CD4-positive, alpha-beta T cell (primary cell): ENCODE results near the gene TNC. TPM values are rescaled to one million over a fixed set of nuclear protein-coding genes. Genes with fewer than 3 reads are reported as not detected.
"Not testable (repeated sequence)": the region's sequence is repeated elsewhere in the genome, so short reads cannot be mapped to it uniquely, and the experiment has no call there.

Source experiments
- ATAC-seq: fragments of 200-7000 bp; cut with Tn5 transposase; one replicate; pipeline ENCODE4 v1.10.0; 2022; ENCODE audit warnings: mild to moderate bottlenecking; ENCODE audit not compliant: poor library complexity
- CTCF ChIA-PET: fragments of 350-600 bp; sonication (Branson Sonifier 250); formaldehyde crosslinking; loops from one replicate; lab custom pipeline; 2021; ENCODE audit warnings: antibody characterized with exemption, inconsistent platforms; lab: Charles Lee
- POLR2A ChIA-PET: fragments of 350-600 bp; sonication (Branson Sonifier 250); formaldehyde crosslinking; loops from one replicate; lab custom pipeline; 2021; ENCODE audit warnings: antibody characterized with exemption, inconsistent platforms; lab: Charles Lee
- DNase-seq, 14 experiments: peaks; one replicate each; pipeline ENCODE4 v3.0.0-alpha.2; 2013 to 2020; ENCODE audit warnings: mixed read lengths in 2 of 14
- H3K27ac ChIP-seq, 2 donors: one replicate each; pipeline versions ENCODE4 v1.5.1 to v1.7.0; 2013; ENCODE audit warnings: low read length in 2 of 2, low read depth in 1 of 2, mild to moderate bottlenecking in 1 of 2
- H3K27me3 ChIP-seq, 2 experiments: 1 replicate in 1 of 2; 2 replicates in 1 of 2; pipeline versions ENCODE4 v1.6.1 to v1.7.0; 2013; ENCODE audit warnings: low read length in 2 of 2, control low read depth in 1 of 2, mild to moderate bottlenecking in 1 of 2, moderate library complexity in 1 of 2; ENCODE audit not compliant: insufficient read depth in 2 of 2, control insufficient read depth in 1 of 2
- H3K36me3 ChIP-seq: one replicate; pipeline ENCODE4 v1.6.1; 2013; ENCODE audit warnings: low read length, control low read depth; ENCODE audit not compliant: insufficient read depth
- H3K4me1 ChIP-seq: one replicate; pipeline ENCODE4 v1.6.1; 2013; ENCODE audit warnings: low read length, control low read depth; ENCODE audit not compliant: insufficient read depth
- H3K4me3 ChIP-seq: one replicate; pipeline ENCODE4 v1.5.1; 2013; ENCODE audit warnings: mild to moderate bottlenecking, low read length, moderate library complexity
- H3K9me3 ChIP-seq, 2 experiments: 1 replicate in 1 of 2; 2 replicates in 1 of 2; pipeline versions ENCODE4 v1.6.1 to v1.7.0; 2013; ENCODE audit warnings: low read length in 2 of 2, mild to moderate bottlenecking in 2 of 2, control low read depth in 1 of 2, moderate library complexity in 1 of 2; ENCODE audit not compliant: control insufficient read depth in 1 of 2, insufficient read depth in 1 of 2
- H3K27ac Mint-ChIP-seq: one replicate; pipeline ENCODE4 v1.8.0; 2020; ENCODE audit warnings: mixed read lengths
- H3K27me3 Mint-ChIP-seq: one replicate; pipeline ENCODE4 v1.8.0; 2021; ENCODE audit warnings: mixed read lengths
- H3K36me3 Mint-ChIP-seq: one replicate; pipeline ENCODE4 v1.8.0; 2021; ENCODE audit warnings: low read depth, mixed read lengths
- H3K4me1 Mint-ChIP-seq: one replicate; pipeline ENCODE4 v1.8.0; 2021; ENCODE audit warnings: low read depth, mixed read lengths
- H3K4me3 Mint-ChIP-seq: one replicate; pipeline ENCODE4 v1.8.0; 2020; ENCODE audit warnings: mild to moderate bottlenecking, mixed read lengths
- H3K9me3 Mint-ChIP-seq: one replicate; pipeline ENCODE4 v1.8.0; 2020; ENCODE audit warnings: mixed read lengths
- intact Hi-C, 2 experiments: fragments of 100-400 bp; cut with DNase I in 1 of 2; cut with micrococcal nuclease in 1 of 2; formaldehyde crosslinking; loops; one replicate each; pipeline versions ENCODE4 v1.15.1 to v1.9.0; 2023 to 2025; cut with DNase I, micrococcal nuclease
- total RNA-seq, 174 experiments: library from RNA in 2 of 174; stranded (reverse) in 2 of 174; gene quantifications; one replicate each; pipeline ENCODE4 v1.2.3 and lab custom pipeline; 2021 to 2026
- TF ChIP-seq, protein P1 (sequence below): fragments of 200-600 bp; IDR thresholded peaks from one replicate; pipeline ENCODE4 v1.8.0; 2022; ENCODE audit warnings: antibody characterized with exemption, mild to moderate bottlenecking

TNC gene
- total RNA-seq, 2 experiments from 2014 or later, result 0.03 to 0.05 TPM

DNA sequence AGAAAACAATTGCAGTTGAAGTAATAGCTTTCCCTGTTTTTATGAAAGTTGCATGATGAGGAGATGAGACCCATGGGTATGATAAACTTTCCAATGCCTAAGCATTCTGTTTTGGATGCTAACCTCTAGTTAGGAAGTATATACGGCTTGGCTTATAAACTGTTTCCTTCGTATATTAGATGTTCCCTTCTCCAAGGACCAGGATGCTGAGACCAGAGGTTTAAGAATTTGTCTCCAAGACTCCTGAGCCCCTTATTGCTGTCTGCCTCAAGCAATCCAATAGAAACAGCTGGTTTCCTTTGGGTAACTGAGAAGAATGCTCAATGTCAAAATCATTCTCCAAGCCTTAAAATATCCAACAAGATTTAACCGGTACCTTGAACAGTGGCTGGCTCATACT is 12.2 kb upstream of the TNC start:
- POLR2A ChIA-PET, result no interaction called here
- CTCF ChIA-PET, result no interaction called here

DNA sequence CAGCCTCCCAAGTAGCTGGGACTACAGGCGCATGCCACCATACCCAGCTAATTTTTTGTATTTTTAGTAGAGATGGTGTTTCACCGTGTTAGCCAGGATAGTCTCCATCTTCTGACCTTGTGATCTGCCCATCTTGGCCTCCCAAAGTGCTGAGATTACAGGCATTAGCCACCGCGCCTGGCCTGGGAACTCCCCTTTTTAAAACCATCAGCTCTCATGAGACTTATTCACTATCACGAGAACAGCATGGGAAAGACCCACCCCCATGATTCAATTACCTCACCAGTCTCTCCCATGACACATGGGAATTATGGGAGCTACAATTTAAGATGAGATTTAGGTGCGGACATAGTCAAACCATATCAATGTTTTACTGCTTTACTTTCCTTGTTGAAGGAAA is 10.8 kb upstream of the TNC start:
- H3K4me1 Mint-ChIP-seq, H3K27ac ChIP-seq, CTCF ChIA-PET, H3K4me3 Mint-ChIP-seq, H3K27ac Mint-ChIP-seq, H3K9me3 Mint-ChIP-seq, H3K4me3 ChIP-seq, H3K36me3 ChIP-seq, DNase-seq, ATAC-seq, H3K9me3 ChIP-seq, H3K4me1 ChIP-seq, H3K27me3 ChIP-seq, POLR2A ChIA-PET, intact Hi-C loops, H3K36me3 Mint-ChIP-seq: not testable (repeated sequence)
- H3K27me3 Mint-ChIP-seq, result peaks cover 33% of the 10 kb centered on the region

More for the DNA sequence above, 12.2 kb upstream of the TNC start:
- H3K9me3 ChIP-seq, result no peaks in the 10 kb centered on the region
- no peaks in the 10 kb centered on the region for H3K4me1 Mint-ChIP-seq
- intact Hi-C loops, result no loop called here
- no peaks in the 10 kb centered on the region for H3K4me1 ChIP-seq
- DNase-seq (no peak), ATAC-seq (no peak)
- no peak overlapping the region for H3K4me3 ChIP-seq
- H3K27me3 Mint-ChIP-seq, result peaks cover 26% of the 10 kb centered on the region
- H3K9me3 Mint-ChIP-seq, result peaks cover 2% of the 10 kb centered on the region
- peaks cover 5% of the 10 kb centered on the region in 2 experiments for H3K27me3 ChIP-seq
- H3K27ac Mint-ChIP-seq, result no peak overlapping the region
- H3K4me3 Mint-ChIP-seq, result no peak overlapping the region
- H3K27ac ChIP-seq, result no peak overlapping the region
- H3K36me3 ChIP-seq, result no peaks in the 10 kb centered on the region
- H3K36me3 Mint-ChIP-seq, result no peaks in the 10 kb centered on the region
- TF ChIP-seq, protein P1, sequence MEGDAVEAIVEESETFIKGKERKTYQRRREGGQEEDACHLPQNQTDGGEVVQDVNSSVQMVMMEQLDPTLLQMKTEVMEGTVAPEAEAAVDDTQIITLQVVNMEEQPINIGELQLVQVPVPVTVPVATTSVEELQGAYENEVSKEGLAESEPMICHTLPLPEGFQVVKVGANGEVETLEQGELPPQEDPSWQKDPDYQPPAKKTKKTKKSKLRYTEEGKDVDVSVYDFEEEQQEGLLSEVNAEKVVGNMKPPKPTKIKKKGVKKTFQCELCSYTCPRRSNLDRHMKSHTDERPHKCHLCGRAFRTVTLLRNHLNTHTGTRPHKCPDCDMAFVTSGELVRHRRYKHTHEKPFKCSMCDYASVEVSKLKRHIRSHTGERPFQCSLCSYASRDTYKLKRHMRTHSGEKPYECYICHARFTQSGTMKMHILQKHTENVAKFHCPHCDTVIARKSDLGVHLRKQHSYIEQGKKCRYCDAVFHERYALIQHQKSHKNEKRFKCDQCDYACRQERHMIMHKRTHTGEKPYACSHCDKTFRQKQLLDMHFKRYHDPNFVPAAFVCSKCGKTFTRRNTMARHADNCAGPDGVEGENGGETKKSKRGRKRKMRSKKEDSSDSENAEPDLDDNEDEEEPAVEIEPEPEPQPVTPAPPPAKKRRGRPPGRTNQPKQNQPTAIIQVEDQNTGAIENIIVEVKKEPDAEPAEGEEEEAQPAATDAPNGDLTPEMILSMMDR, result no peak

DNA sequence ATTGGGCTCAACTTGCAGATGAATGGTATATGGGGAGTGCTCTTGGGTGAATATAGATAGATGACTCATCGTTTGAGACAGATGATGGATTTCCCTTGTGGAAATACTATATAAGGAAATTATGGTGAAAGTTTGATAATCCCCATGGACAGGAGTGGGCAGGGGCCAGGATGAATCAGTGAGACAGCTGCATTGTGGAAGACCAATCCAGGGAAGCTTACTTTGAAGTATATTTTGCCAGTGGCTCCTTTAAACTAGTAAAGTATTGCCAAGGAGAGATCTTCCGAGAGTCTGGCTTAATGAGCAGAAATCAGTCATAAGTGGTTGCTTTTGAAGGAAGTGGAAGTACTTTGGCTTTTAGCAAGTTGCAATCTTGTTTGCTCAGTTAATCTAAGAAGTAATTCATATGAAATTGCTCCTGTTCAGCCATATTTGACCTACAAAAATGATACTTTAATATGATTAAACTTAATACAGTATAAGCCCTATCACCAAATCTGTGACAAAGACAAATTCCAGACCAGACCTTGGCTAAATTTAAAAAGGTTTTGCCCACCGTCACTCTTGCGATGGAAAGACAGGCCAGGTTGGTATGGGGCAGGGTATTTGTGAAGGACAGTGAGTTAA is 9.3 kb upstream of the TNC start:
- Histone ChIP-seq H3K4me1 (no peaks in the 10 kb centered on the region), H3K9me3 (no peaks in the 10 kb centered on the region), H3K27ac (no peak overlapping the region), H3K36me3 (no peaks in the 10 kb centered on the region), H3K4me3 (no peak overlapping the region), H3K27me3 (peaks cover 0 to 5% of the 10 kb centered on the region in 2 experiments)
- H3K27me3 Mint-ChIP-seq, result peaks cover 46% of the 10 kb centered on the region
- DNase-seq, result no peak
- ChIA-PET POLR2A (no interaction called here), CTCF (no interaction called here)
- H3K9me3 Mint-ChIP-seq, result peaks cover 4% of the 10 kb centered on the region
- intact Hi-C loops, result no loop called here
- no peak overlapping the region for H3K27ac Mint-ChIP-seq
- no peaks in the 10 kb centered on the region for H3K36me3 Mint-ChIP-seq
- TF ChIP-seq, protein P1, result no peak
- no peaks in the 10 kb centered on the region for H3K4me1 Mint-ChIP-seq
- ATAC-seq, result no peak
- H3K4me3 Mint-ChIP-seq, result no peak overlapping the region

DNA sequence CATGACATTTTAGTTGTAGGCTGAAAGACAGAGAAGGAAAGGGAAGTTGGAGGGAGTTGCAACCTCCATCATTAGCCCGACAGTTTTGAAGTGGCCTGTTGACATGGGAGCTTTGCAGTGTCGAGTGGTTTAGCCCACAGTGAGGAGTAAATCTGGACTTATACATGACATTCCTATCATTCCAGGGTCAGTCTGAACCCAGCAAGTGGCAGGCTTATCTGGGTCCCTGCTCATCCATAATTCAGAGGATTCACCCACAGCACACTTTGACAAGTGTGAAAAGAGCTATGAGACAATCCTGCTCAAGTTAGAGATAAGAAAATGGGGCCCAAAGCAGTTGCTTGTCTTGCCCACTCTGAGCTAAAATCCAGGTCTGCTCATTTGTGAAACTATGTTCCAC is 8.4 kb upstream of the TNC start:
- no peak for ATAC-seq
- POLR2A ChIA-PET, result no interaction called here
- Histone ChIP-seq H3K27ac (no peak overlapping the region), H3K4me3 (no peak overlapping the region), H3K4me1 (no peaks in the 10 kb centered on the region), H3K27me3 (peaks cover 5% of the 10 kb centered on the region in 2 experiments), H3K36me3 (no peaks in the 10 kb centered on the region), H3K9me3 (no peaks in the 10 kb centered on the region)
- Mint-ChIP-seq H3K4me1 (no peaks in the 10 kb centered on the region), H3K9me3 (peaks cover 4% of the 10 kb centered on the region), H3K36me3 (no peaks in the 10 kb centered on the region), H3K27ac (no peak overlapping the region), H3K4me3 (no peak overlapping the region), H3K27me3 (peaks cover 52% of the 10 kb centered on the region)
- intact Hi-C loops, result no loop called here
- CTCF ChIA-PET, result no interaction called here
- TF ChIP-seq, protein P1, result no peak
- DNase-seq, result no peak
